GM12878 (cell line): ENCODE data around the gene TMEM196. TPM values are rescaled to one million over a fixed set of nuclear protein-coding genes. Genes with fewer than 3 reads are reported as not detected.

ENCODE experiments used
- ATAC-seq: fragments of 200-7000 bp; cut with Tn5 transposase; 3 replicates; pipeline ENCODE4 v1.9.1; 2020; ENCODE audit warnings: mild to moderate bottlenecking, moderate library complexity
- BruUV-seq: library from RNA; stranded (reverse); fragments of 400-500 nt; replicated peaks from 2 replicates; lab custom pipeline; 2021; lab: Mats Ljungman, UMichigan
- CTCF ChIA-PET: fragments of 300-600 bp; sonication (Branson Sonifier 250); formaldehyde crosslinking; extraction: SDS; loops from one replicate; lab custom pipeline; 2021; ENCODE audit warnings: inconsistent platforms; lab: Yijun Ruan, JAX
- POLR2A ChIA-PET: fragments of 350-600 bp; formaldehyde crosslinking; extraction: SDS; loops from one replicate; lab custom pipeline; 2021; ENCODE audit warnings: inconsistent platforms; lab: Charles Lee
- RAD21 ChIA-PET: fragments of 300-600 bp; sonication (Branson Sonifier 250); formaldehyde crosslinking; loops from one replicate; lab custom pipeline; 2023; ENCODE audit warnings: antibody characterized with exemption; ENCODE audit not compliant: unreplicated experiment; lab: Charles Lee
- SMC1A ChIA-PET: fragments of 300-600 bp; sonication (Branson Sonifier 250); formaldehyde crosslinking; loops from one replicate; lab custom pipeline; 2023; ENCODE audit not compliant: unreplicated experiment, uncharacterized antibody; lab: Charles Lee
- DNase-seq: peaks from one replicate; pipeline ENCODE4 v3.0.0-alpha.2; 2011; ENCODE audit warnings: low read depth, low spot score
- FAIRE-seq: peaks from 3 replicates; lab custom pipeline; 2011; peaks lifted over from hg19 to GRCh38; lab: Jason Lieb, UNC
- H2AFZ ChIP-seq: 2 replicates; pipeline ENCODE4 v1.6.0; 2011; ENCODE audit warnings: low read depth, low read length, control low read depth; ENCODE audit not compliant: control insufficient read depth
- H3K27ac ChIP-seq: 2 replicates; pipeline ENCODE4 v1.5.1; 2011; ENCODE audit warnings: control low read depth; ENCODE audit not compliant: control insufficient read depth, insufficient read depth
- H3K27me3 ChIP-seq, 2 experiments: replicated peaks in 1 of 2; 2 replicates each; pipeline versions ENCODE4 v1.6.0 to v1.6.1; 2011; ENCODE audit warnings: low read length in 1 of 2; ENCODE audit not compliant: control insufficient read depth in 2 of 2, insufficient read depth in 2 of 2
- H3K36me3 ChIP-seq, 2 experiments: 2 replicates each; pipeline ENCODE4 v1.5.1; 2011; ENCODE audit warnings: low read length in 1 of 2; ENCODE audit not compliant: control insufficient read depth in 2 of 2, insufficient read depth in 2 of 2
- H3K4me1 ChIP-seq: 2 replicates; pipeline ENCODE4 v1.6.1; 2011; ENCODE audit warnings: mild to moderate bottlenecking, low read length, moderate library complexity, mixed read lengths; ENCODE audit not compliant: control insufficient read depth, insufficient read depth
- H3K4me2 ChIP-seq: 2 replicates; pipeline ENCODE4 v1.6.0; 2011; ENCODE audit warnings: control low read depth; ENCODE audit not compliant: control insufficient read depth, insufficient read depth
- H3K4me3 ChIP-seq: fragments of 200-600 bp; sonication (generic); 2 replicates; pipeline ENCODE4 v1.5.1; 2016
- H3K79me2 ChIP-seq: 2 replicates; pipeline ENCODE4 v1.6.0; 2011; ENCODE audit warnings: low read length; ENCODE audit not compliant: control insufficient read depth, insufficient read depth
- H3K9ac ChIP-seq: 2 replicates; pipeline ENCODE4 v1.8.0; 2011; ENCODE audit warnings: low read length, control low read depth, mixed read lengths; ENCODE audit not compliant: control insufficient read depth, insufficient read depth
- H3K9me3 ChIP-seq: replicated peaks from 3 replicates; pipeline ENCODE4 v1.5.1; 2011; ENCODE audit warnings: mild to moderate bottlenecking, low read length; ENCODE audit not compliant: control insufficient read depth, insufficient read depth
- H4K20me1 ChIP-seq: 2 replicates; pipeline ENCODE4 v1.6.0; 2011; ENCODE audit not compliant: control insufficient read depth, insufficient read depth
- CREM ChIP-seq: IDR thresholded peaks from 2 replicates; pipeline ENCODE4 v1.6.1; 2014; ENCODE audit warnings: antibody characterized with exemption, low read depth
- E4F1 ChIP-seq: fragments of 450-650 bp; IDR thresholded peaks from 2 replicates; pipeline ENCODE4 v1.6.1; 2018; ENCODE audit warnings: borderline replicate concordance, mild to moderate bottlenecking; ENCODE audit not compliant: partially characterized antibody
- HCFC1 ChIP-seq: fragments of 150-350 bp; IDR thresholded peaks from 2 replicates; pipeline ENCODE4 v1.6.1; 2014; ENCODE audit warnings: low read length
- HSF1 ChIP-seq: fragments of 150-350 bp; IDR thresholded peaks from 2 replicates; pipeline ENCODE4 v1.6.1; 2014; ENCODE audit warnings: mild to moderate bottlenecking, low read depth, low read length
- MAX ChIP-seq: IDR thresholded peaks from 2 replicates; pipeline ENCODE4 v1.6.1; 2012; ENCODE audit warnings: low read depth, low read length, improper control_type of control experiment
- MTA3 ChIP-seq: IDR thresholded peaks from 2 replicates; pipeline ENCODE4 v1.6.1; 2012; ENCODE audit warnings: low read length, inconsistent platforms, borderline replicate concordance
- RAD21 ChIP-seq: IDR thresholded peaks from 2 replicates; pipeline ENCODE4 v1.6.1; 2011; ENCODE audit warnings: mild to moderate bottlenecking, low read depth, low read length, moderate library complexity; ENCODE audit not compliant: insufficient read depth
- RCOR1 ChIP-seq: conservative IDR thresholded peaks from 2 replicates; pipeline ENCODE4 v1.6.1; 2012; ENCODE audit warnings: low read depth, low read length, improper control_type of control experiment
- REST ChIP-seq: IDR thresholded peaks from 2 replicates; pipeline ENCODE4 v1.6.1; 2012; ENCODE audit warnings: mild to moderate bottlenecking, low read depth, low read length
- ZBTB33 ChIP-seq: fragments of 450-650 bp; IDR thresholded peaks from 2 replicates; pipeline ENCODE4 v1.6.1; 2017; ENCODE audit warnings: mild to moderate bottlenecking
- whole genome bisulfite sequencing: methylation state at CpG from one replicate; pipeline ENCODE4 v1.1.6; 2016; ENCODE audit warnings: low lambda C conversion rate; ENCODE audit not compliant: insufficient replicate concordance, insufficient coverage; ENCODE audit errors: missing lambda C conversion rate; 5-methylcytosine and 5-hydroxymethylcytosine counted together
- in situ Hi-C: fragments of 300-500 bp; cut with MboI; formaldehyde crosslinking; loops from 9 replicates; pipeline ENCODE4 v1.14.3; 2018; ENCODE audit warnings: mixed read lengths
- intact Hi-C: fragments of 100-400 bp; cut with micrococcal nuclease; formaldehyde crosslinking; loops from one replicate; pipeline ENCODE4 v1.14.2; 2022; ENCODE audit not compliant: unreplicated experiment
- polyA plus RNA-seq, 11 experiments: library from polyadenylated mRNA; depleted of rRNA in 4 of 11; unstranded in 6 of 11; stranded (reverse) in 5 of 11; fragments of >200 nt; fragmentation: Nextera tagmentation in 4 of 11; fragmentation: Illumina TruSeq in 1 of 11; extraction: Ambion mirVana in 4 of 11; extraction: Trizol in 1 of 11; gene quantifications; 1 replicate in 1 of 11; 2 replicates in 10 of 11; pipeline versions ENCODE4 v1.2.1 to v1.2.3, GENCODE V29; 2011 to 2016; ENCODE audit warnings: inconsistent platforms in 2 of 11, missing spikeins in 2 of 11, low read depth in 1 of 11
- total RNA-seq, 4 experiments: library from RNA; depleted of rRNA in 3 of 4; stranded (reverse); fragments of >200 nt in 3 of 4; fragmentation: Illumina TruSeq in 1 of 4; extraction: Trizol in 1 of 4; gene quantifications; 2 replicates each; pipeline versions ENCODE4 v1.2.1 to v1.2.3, GENCODE V29; 2013 to 2021

TMEM196 gene
- total and polyA plus RNA-seq, 10 of the 15 experiments (the other 5 are each of a cell fraction or from before 2014, with no cell fraction given), result 0.04 TPM; not detected in 9

GRCh38 chr7:19772306-19772705, 1.1 kb downstream of the TMEM196 start:
- RAD21 ChIA-PET, result no interaction called here
- CTCF ChIA-PET, result no interaction called here
- DNase-seq, result no peak
- Histone ChIP-seq H3K27me3 (peaks cover 3 to 11% of the 10 kb centered on the region in 2 experiments), H2AFZ (no peak overlapping the region), H3K36me3 (no peaks in the 10 kb centered on the region), H3K4me2 (no peak overlapping the region), H3K27ac (no peak overlapping the region), H3K4me1 (no peaks in the 10 kb centered on the region), H3K4me3 (no peak overlapping the region), H3K9ac (no peak overlapping the region), H4K20me1 (no peaks in the 10 kb centered on the region), H3K79me2 (no peaks in the 10 kb centered on the region), H3K9me3 (no peaks in the 10 kb centered on the region)
- FAIRE-seq, result no peak
- ATAC-seq, result no peak
- SMC1A ChIA-PET, result no interaction called here
- POLR2A ChIA-PET, result no interaction called here
- TF ChIP-seq ZBTB33 (no peak), MTA3 (no peak), REST (no peak), RAD21 (no peak), MAX (no peak), E4F1 (no peak), RCOR1 (no peak), CREM (no peak), HCFC1 (no peak), HSF1 (no peak)
- WGBS, result 44% methylated on average over 17 of the region's 17 CpGs
- intact Hi-C loops, result no loop called here
- no TSS peak for BruUV-seq
- in situ Hi-C loops, result no loop called here
